Activated T-cell treated with anti-CD3 and anti-CD28 coated beads, Interleukin-2, amount 50 U/mL, for 4 hours (primary cell): ENCODE data around the gene NDUFB8. TPM values are rescaled to one million over a fixed set of nuclear protein-coding genes. Genes with fewer than 3 reads are reported as not detected.

ENCODE experiments used
- ATAC-seq, 2 donors: fragments of 200-7000 bp; cut with Tn5 transposase; one replicate each; pipeline ENCODE4 v1.10.0; 2021
- DNase-seq: peaks from one replicate; pipeline ENCODE4 v3.0.0-alpha.2; 2020
- H3K27me3 Mint-ChIP-seq: one replicate; pipeline ENCODE4 v1.8.0; 2021; ENCODE audit warnings: low read depth, mixed read lengths
- H3K36me3 Mint-ChIP-seq: one replicate; pipeline ENCODE4 v1.8.0; 2022; ENCODE audit warnings: mixed read lengths; ENCODE audit not compliant: insufficient read depth
- H3K4me1 Mint-ChIP-seq: one replicate; pipeline ENCODE4 v1.8.0; 2021; ENCODE audit warnings: low read depth, mixed read lengths
- H3K4me3 Mint-ChIP-seq: one replicate; pipeline ENCODE4 v1.8.0; 2021; ENCODE audit warnings: mild to moderate bottlenecking, moderate library complexity, mixed read lengths
- H3K9me3 Mint-ChIP-seq: one replicate; pipeline ENCODE4 v1.8.0; 2021; ENCODE audit warnings: mixed read lengths
- total RNA-seq, 3 donors: library from RNA; stranded (reverse); gene quantifications; one replicate each; pipeline ENCODE4 v1.2.1, GENCODE V29; 2021

NDUFB8 gene
- total RNA-seq, 3 donors from 2014 or later, result 261 to 286 (median 280) TPM

DNA sequence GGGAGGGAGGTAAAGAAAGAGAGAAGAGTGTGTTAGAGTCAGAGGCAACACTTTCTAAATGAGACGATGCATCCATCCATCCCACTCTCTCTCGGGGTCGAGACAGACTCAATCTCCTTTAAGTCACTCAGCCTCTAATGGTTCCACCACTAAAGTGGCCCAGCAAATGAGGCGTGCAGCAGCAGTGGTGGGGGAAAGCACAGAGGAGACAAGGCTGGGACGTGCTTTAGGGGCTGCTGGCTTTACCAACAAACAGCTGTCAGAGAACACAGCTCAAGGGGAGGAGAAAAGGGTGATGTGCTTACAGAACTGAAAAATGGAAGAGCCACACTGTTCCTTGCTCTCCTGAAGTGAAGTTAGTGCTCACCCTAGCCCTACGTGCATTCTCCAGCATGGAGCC lies 5.5 kb downstream of the NDUFB8 start:
- ATAC-seq (no peak), DNase-seq (no peak)
- Mint-ChIP-seq H3K36me3 (peaks cover 22% of the 10 kb centered on the region), H3K4me1 (peaks cover 27% of the 10 kb centered on the region), H3K27me3 (no peaks in the 10 kb centered on the region), H3K9me3 (no peaks in the 10 kb centered on the region), H3K4me3 (no peak overlapping the region)

DNA sequence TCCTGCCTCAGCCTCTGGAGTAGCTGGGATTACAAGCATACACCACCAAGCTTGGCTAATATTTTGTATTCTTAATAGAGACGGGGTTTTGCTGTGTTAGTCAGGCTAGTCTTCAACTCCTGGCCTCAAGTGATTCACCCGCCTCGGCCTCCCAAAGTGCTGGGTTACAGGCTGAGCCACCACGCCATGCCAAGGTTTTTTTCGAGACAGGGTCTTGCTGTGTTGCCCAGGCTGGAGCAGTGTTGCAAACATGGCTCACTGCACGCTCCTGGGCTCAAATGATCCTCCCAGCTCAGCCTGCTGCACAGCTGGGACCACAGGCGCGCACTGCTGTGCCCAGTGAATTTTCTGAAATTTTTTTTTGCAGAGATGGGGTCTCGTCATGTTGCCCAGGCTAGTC lies 6.7 kb downstream of the NDUFB8 start:
- no peak for DNase-seq
- H3K4me1 Mint-ChIP-seq, result peaks cover 27% of the 10 kb centered on the region
- H3K36me3 Mint-ChIP-seq, result peaks cover 17% of the 10 kb centered on the region
- H3K9me3 Mint-ChIP-seq, result no peaks in the 10 kb centered on the region
- no peak overlapping the region for H3K4me3 Mint-ChIP-seq
- no peak for ATAC-seq
- H3K27me3 Mint-ChIP-seq, result no peaks in the 10 kb centered on the region

GRCh38 chr10:100522107-100522801 lies 7.4 kb downstream of the NDUFB8 start:
- DNase-seq (no peak), ATAC-seq (no peak)
- Mint-ChIP-seq H3K36me3 (peaks cover 17% of the 10 kb centered on the region), H3K4me3 (no peak overlapping the region), H3K9me3 (no peaks in the 10 kb centered on the region), H3K4me1 (peaks cover 20% of the 10 kb centered on the region), H3K27me3 (no peaks in the 10 kb centered on the region)

- peaks cover 10% of the 10 kb centered on the region for H3K4me1 Mint-ChIP-seq
- H3K9me3 Mint-ChIP-seq, result no peaks in the 10 kb centered on the region
- no peak overlapping the region for H3K4me3 Mint-ChIP-seq
- DNase-seq (no peak), ATAC-seq (no peak)
- no peaks in the 10 kb centered on the region for H3K27me3 Mint-ChIP-seq
- H3K36me3 Mint-ChIP-seq, result peaks cover 14% of the 10 kb centered on the region
These were observed 8.9 kb downstream of the NDUFB8 start for GRCh38 chr10:100520811-100521210.

DNA sequence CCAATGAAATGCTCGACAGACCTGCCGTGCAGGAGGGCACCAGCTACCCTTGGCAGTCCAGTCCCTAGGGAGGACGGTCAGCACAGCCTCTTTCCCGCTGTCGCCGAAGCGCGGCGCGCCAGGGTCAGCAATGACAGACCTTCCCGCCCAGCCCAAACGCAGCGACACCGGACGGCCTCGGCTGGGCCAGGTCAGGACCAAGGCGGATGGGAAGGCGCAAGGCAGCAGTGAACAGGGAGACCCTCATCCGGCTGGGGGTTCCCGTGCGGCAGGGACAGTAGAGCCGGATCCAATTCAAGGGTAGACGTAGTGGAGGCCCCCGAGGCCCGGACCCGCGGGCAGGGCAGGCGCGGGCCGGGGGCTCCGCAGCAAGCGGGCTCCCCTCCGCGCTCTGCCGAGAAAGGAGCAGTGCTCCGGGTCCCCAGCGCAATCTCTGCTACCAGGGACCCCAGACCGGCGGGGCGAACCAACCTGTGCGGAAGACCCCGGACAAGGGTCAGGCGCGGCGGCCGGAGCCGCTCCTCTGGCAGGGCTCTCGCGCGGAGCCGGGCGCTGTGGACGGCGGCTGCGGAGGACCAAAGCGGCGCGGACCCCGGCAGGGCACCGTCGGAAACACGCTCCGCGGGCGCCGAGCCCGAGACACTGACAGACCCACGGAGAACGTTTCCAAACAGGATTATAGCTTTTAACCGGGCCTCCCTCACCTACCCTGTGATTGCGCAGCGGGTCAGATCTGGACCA lies 10.2 kb downstream of the NDUFB8 start, which contains the start of gene SEC31B:
SEC31B (minus strand) TSS at position 551 of the 741 bp plus-strand sequence. CDS start 2,909 bp downstream, outside the sequence.
- DNase-seq (no peak), ATAC-seq (peak in 1 of 2 donors; percentile 28)
- Mint-ChIP-seq H3K27me3 (no peaks in the 10 kb centered on the region), H3K9me3 (no peaks in the 10 kb centered on the region), H3K36me3 (peaks cover 14% of the 10 kb centered on the region), H3K4me3 (no peak within 1 kb of the TSS), H3K4me1 (peaks cover 10% of the 10 kb centered on the region)

DNA sequence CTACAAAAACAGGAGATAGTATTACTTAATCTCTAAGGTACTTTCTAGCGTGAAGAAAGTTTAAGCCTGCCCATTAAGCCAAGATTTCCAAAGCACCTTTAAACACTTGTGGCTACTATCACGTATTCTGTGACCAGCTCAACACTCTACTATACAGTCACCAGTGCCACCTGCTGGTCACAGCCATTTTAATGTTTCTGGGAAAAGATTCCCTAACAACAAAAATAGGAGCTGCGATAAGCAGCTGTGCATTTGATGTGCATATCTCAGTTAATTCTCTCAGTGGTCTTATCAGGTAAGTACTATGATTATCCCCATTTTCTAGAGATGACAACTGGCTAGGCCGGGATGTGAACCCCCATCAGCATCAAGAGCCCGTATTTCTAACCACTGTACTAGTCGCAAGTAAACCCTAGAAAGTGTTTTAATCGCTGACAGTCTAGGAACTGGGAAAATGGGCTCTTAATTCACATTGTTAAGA lies 10.9 kb downstream of the NDUFB8 start:
- Mint-ChIP-seq H3K36me3 (peaks cover 17% of the 10 kb centered on the region), H3K4me1 (peaks cover 9% of the 10 kb centered on the region), H3K4me3 (no peak overlapping the region), H3K27me3 (no peaks in the 10 kb centered on the region), H3K9me3 (no peaks in the 10 kb centered on the region)
- ATAC-seq (peak; percentile 68 to 78), DNase-seq (peak; percentile 59)

- Mint-ChIP-seq H3K27me3 (no peaks in the 10 kb centered on the region), H3K9me3 (no peaks in the 10 kb centered on the region), H3K4me3 (no peak overlapping the region), H3K4me1 (peaks cover 16% of the 10 kb centered on the region), H3K36me3 (peaks cover 17% of the 10 kb centered on the region)
- no peak for DNase-seq
- no peak for ATAC-seq
These were observed 12.8 kb downstream of the NDUFB8 start for GRCh38 chr10:100516847-100517246.

GRCh38 chr10:100515612-100516011 lies 14.1 kb downstream of the NDUFB8 start:
- ATAC-seq (no peak), DNase-seq (no peak)
- Mint-ChIP-seq H3K36me3 (peaks cover 17% of the 10 kb centered on the region), H3K9me3 (no peaks in the 10 kb centered on the region), H3K4me3 (no peak overlapping the region), H3K27me3 (no peaks in the 10 kb centered on the region), H3K4me1 (peaks cover 28% of the 10 kb centered on the region)

DNA sequence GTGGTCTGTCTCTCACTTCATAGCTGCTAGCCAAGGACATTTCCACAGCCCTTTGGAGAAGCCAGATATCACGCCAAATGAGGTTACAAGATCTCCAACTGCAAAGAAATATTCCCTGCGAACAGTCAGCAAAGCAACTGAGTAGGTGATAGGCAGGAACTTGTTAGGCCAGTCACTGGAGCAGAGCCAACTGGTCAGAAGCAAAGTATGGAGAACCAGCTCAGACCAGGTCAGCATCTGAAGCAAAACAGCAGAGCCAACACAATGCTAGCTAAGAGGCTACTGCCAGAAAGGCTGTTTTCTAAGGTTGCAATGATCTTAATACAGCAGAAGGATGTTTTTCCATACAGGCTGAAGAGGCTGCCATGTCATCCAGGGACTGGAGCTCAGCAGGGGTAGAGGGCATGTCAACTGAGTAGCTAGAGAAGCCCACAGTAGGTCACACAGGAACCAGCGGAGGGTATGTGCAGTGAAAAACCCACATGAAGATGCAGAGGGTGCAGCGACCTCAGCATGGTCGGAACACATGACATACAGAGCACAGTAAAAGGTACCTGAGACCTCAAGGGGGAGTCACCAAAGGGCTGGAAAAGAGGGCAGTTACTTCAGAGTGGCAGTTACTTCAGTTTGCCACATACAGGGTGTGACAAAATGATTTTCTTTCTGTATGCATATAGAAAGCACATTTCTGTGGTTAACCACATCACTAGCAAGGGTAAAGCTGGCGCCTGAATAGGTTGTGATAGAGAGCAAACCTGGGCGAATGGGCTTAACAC lies 18.9 kb downstream of the NDUFB8 start:
- peaks cover 66% of the 10 kb centered on the region for H3K4me1 Mint-ChIP-seq
- peak; percentile 57 for DNase-seq
- no peaks in the 10 kb centered on the region for H3K9me3 Mint-ChIP-seq
- H3K36me3 Mint-ChIP-seq, result peaks cover 23% of the 10 kb centered on the region
- H3K4me3 Mint-ChIP-seq, result peak overlapping the region; percentile 3
- no peaks in the 10 kb centered on the region for H3K27me3 Mint-ChIP-seq
- ATAC-seq, result peak; percentile 77 to 83

GRCh38 chr10:100509241-100509840 lies 20.3 kb downstream of the NDUFB8 start:
- Mint-ChIP-seq H3K9me3 (no peaks in the 10 kb centered on the region), H3K4me1 (peaks cover 66% of the 10 kb centered on the region), H3K36me3 (peaks cover 30% of the 10 kb centered on the region), H3K4me3 (peak overlapping the region; percentile 22), H3K27me3 (no peaks in the 10 kb centered on the region)
- DNase-seq (peak; percentile 49), ATAC-seq (peak; percentile 23 to 25)

GRCh38 chr10:100508691-100509150 lies 20.9 kb downstream of the NDUFB8 start:
- H3K9me3 Mint-ChIP-seq, result no peaks in the 10 kb centered on the region
- DNase-seq, result peak; percentile 24
- H3K4me1 Mint-ChIP-seq, result peaks cover 66% of the 10 kb centered on the region
- no peaks in the 10 kb centered on the region for H3K27me3 Mint-ChIP-seq
- peak overlapping the region; percentile 22 for H3K4me3 Mint-ChIP-seq
- peak; percentile 57 to 61 for ATAC-seq
- H3K36me3 Mint-ChIP-seq, result peaks cover 28% of the 10 kb centered on the region

- no peak for ATAC-seq
- Mint-ChIP-seq H3K9me3 (no peaks in the 10 kb centered on the region), H3K27me3 (no peaks in the 10 kb centered on the region), H3K36me3 (peaks cover 29% of the 10 kb centered on the region), H3K4me3 (no peak overlapping the region), H3K4me1 (peaks cover 66% of the 10 kb centered on the region)
- no peak for DNase-seq
These were observed 21.4 kb downstream of the NDUFB8 start for GRCh38 chr10:100508266-100508665.

DNA sequence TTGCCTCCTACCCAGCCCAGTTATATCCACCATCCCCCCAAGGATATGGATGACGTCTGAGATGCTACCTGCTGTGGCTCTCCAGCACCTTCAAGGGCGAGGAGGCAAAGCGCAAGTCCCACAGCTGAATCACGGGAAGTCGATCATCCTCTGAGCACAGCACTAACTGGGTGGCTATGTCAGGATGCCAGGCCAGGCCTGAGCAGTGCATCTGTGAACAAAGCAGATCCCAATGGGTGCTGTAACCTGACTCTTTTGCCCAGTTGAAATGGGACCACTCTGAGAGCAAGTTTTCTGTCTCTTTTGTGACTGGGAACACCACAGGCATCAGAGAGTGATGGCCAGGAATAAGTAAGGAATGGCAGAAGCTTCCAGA lies 22.3 kb downstream of the NDUFB8 start:
- Mint-ChIP-seq H3K4me1 (peaks cover 63% of the 10 kb centered on the region), H3K4me3 (no peak overlapping the region), H3K27me3 (no peaks in the 10 kb centered on the region), H3K36me3 (peaks cover 27% of the 10 kb centered on the region), H3K9me3 (no peaks in the 10 kb centered on the region)
- ATAC-seq, result no peak
- no peak for DNase-seq
